HepG2 (cell line): ENCODE results near the gene VAMP5. TPM values are rescaled to one million over a fixed set of nuclear protein-coding genes. Genes with fewer than 3 reads are reported as not detected.

Experiments used
- AGO1 ChIP-seq: fragments of 200-400 bp; formaldehyde crosslinking; IDR thresholded peaks from 2 replicates; pipeline ENCODE4 v1.6.1; 2017; ENCODE audit warnings: mild to moderate bottlenecking, low read depth, low read length, moderate library complexity; ENCODE audit not compliant: poor library complexity, severe bottlenecking
- ATF7 ChIP-seq, 2 experiments: fragments of 450-650 bp in 1 of 2; sonication (generic) in 1 of 2; formaldehyde crosslinking in 1 of 2; IDR thresholded peaks; 2 replicates each; pipeline versions ENCODE4 v1.4.0 to v1.6.1; 2016 to 2020; ENCODE audit warnings: antibody characterized with exemption in 1 of 2, mild to moderate bottlenecking in 1 of 2, missing genetic modification reagents in 1 of 2
- CBFB ChIP-seq: sonication (generic); formaldehyde crosslinking; IDR thresholded peaks from 2 replicates; pipeline ENCODE4 v1.4.0; 2020; ENCODE audit warnings: missing genetic modification reagents
- CENPBD1 ChIP-seq: sonication (generic); formaldehyde crosslinking; IDR thresholded peaks from 2 replicates; pipeline ENCODE4 v1.8.0; 2022; ENCODE audit warnings: missing genetic modification reagents, low read depth, mild to moderate bottlenecking, borderline replicate concordance
- FLYWCH1 ChIP-seq: sonication (generic); formaldehyde crosslinking; IDR thresholded peaks from 2 replicates; pipeline ENCODE4 v1.8.1; 2023; ENCODE audit warnings: mild to moderate bottlenecking, missing genetic modification reagents
- HDAC1 ChIP-seq: sonication (generic); formaldehyde crosslinking; IDR thresholded peaks from 2 replicates; pipeline ENCODE4 v1.5.1; 2020; ENCODE audit warnings: mild to moderate bottlenecking, missing genetic modification reagents
- HDAC6 ChIP-seq: fragments of 200-600 bp; sonication (generic); IDR thresholded peaks from 2 replicates; pipeline ENCODE4 v1.7.0; 2017; ENCODE audit warnings: mild to moderate bottlenecking, antibody characterized with exemption, low read length, low read depth
- IKZF1 ChIP-seq: fragments of 450-650 bp; IDR thresholded peaks from 2 replicates; pipeline ENCODE4 v1.7.1; 2016
- LCORL ChIP-seq, 2 experiments: fragments of 450-650 bp in 1 of 2; sonication (generic) in 1 of 2; formaldehyde crosslinking in 1 of 2; IDR thresholded peaks; 2 replicates each; pipeline versions ENCODE4 v1.5.0 to v1.6.1; 2017 to 2020; ENCODE audit warnings: antibody characterized with exemption in 1 of 2, missing genetic modification reagents in 1 of 2
- MXI1 ChIP-seq: IDR thresholded peaks from 3 replicates; pipeline ENCODE4 v1.6.1; 2012; ENCODE audit warnings: low read depth, low read length, inconsistent platforms, borderline replicate concordance
- NCOA1 ChIP-seq: sonication (generic); formaldehyde crosslinking; IDR thresholded peaks from 2 replicates; pipeline ENCODE4 v1.9.0; 2021; ENCODE audit warnings: missing genetic modification reagents
- ONECUT2 ChIP-seq: sonication (generic); formaldehyde crosslinking; IDR thresholded peaks from 2 replicates; pipeline ENCODE4 v1.4.0; 2020; ENCODE audit warnings: missing genetic modification reagents
- PATZ1 ChIP-seq: sonication (generic); formaldehyde crosslinking; IDR thresholded peaks from 2 replicates; pipeline ENCODE4 v1.4.0; 2020; ENCODE audit warnings: missing genetic modification reagents
- RFX5 ChIP-seq: IDR thresholded peaks from 2 replicates; pipeline ENCODE4 v1.6.1; 2011; ENCODE audit warnings: low read depth, low read length, improper control_type of control experiment
- SOX13 ChIP-seq, 3 experiments: fragments of 450-650 bp in 1 of 3; sonication (generic) in 1 of 3; formaldehyde crosslinking in 1 of 3; IDR thresholded peaks in 2 of 3; conservative IDR thresholded peaks in 1 of 3; 2 replicates each; pipeline versions ENCODE4 v1.5.0 to v1.6.1; 2016 to 2020; ENCODE audit warnings: antibody characterized with exemption in 1 of 3, mild to moderate bottlenecking in 1 of 3, missing compliant biosample characterization in 1 of 3, missing genetic modification reagents in 1 of 3, moderate library complexity in 1 of 3
- THAP9 ChIP-seq: sonication (generic); formaldehyde crosslinking; IDR thresholded peaks from 2 replicates; pipeline ENCODE4; 2020; ENCODE audit warnings: missing genetic modification reagents, mild to moderate bottlenecking, borderline replicate concordance
- TRIM24 ChIP-seq: sonication (generic); formaldehyde crosslinking; IDR thresholded peaks from 2 replicates; pipeline ENCODE4 v1.8.0; 2022; ENCODE audit warnings: mild to moderate bottlenecking, missing genetic modification reagents
- ZNF275 ChIP-seq: sonication (generic); formaldehyde crosslinking; IDR thresholded peaks from 2 replicates; pipeline ENCODE4 v1.8.0; 2022; ENCODE audit warnings: missing genetic modification reagents, mild to moderate bottlenecking, inconsistent platforms, borderline replicate concordance
- ZNF761 ChIP-seq: sonication (generic); formaldehyde crosslinking; conservative IDR thresholded peaks from 2 replicates; pipeline ENCODE4 v1.4.0; 2020; ENCODE audit warnings: mild to moderate bottlenecking, missing genetic modification reagents
- ZNF781 ChIP-seq: sonication (generic); formaldehyde crosslinking; IDR thresholded peaks from 2 replicates; pipeline ENCODE4 v1.5.1; 2020; ENCODE audit warnings: borderline replicate concordance, mild to moderate bottlenecking, missing genetic modification reagents; ENCODE audit errors: not compliant biosample characterization
- polyA plus RNA-seq, 8 experiments: library from polyadenylated mRNA; depleted of rRNA in 3 of 8; stranded (reverse) in 7 of 8; unstranded in 1 of 8; fragments of >200 nt; fragmentation: Illumina TruSeq in 4 of 8; extraction: Trizol in 4 of 8; gene quantifications; 2 replicates each; pipeline versions ENCODE4 v1.2.1 to v1.2.3, GENCODE V29; 2011 to 2016; ENCODE audit warnings: low read depth in 4 of 8, missing spikeins in 1 of 8, mixed read lengths in 1 of 8; ENCODE audit not compliant: insufficient read depth in 1 of 8
- total RNA-seq, 5 experiments: library from RNA; depleted of rRNA; stranded (reverse); fragments of >200 nt; fragmentation: Illumina TruSeq; extraction: Trizol; gene quantifications; 2 replicates each; pipeline ENCODE4 v1.2.3, GENCODE V29; 2016; ENCODE audit warnings: low read depth in 1 of 5

The VAMP5 gene
- total and polyA plus RNA-seq, 2 of the 13 experiments (the other 11 are each of a cell fraction or from before 2014, with no cell fraction given): 7.2 to 56.7 TPM

GRCh38 chr2:85561280-85562212, 22.7 kb upstream of the VAMP5 start, which contains the start of gene GGCX (continued):
- TF ChIP-seq TRIM24 (CRISPR knock-in tag): no peak
- TF ChIP-seq HDAC6: no peak
- no peak for TF ChIP-seq FLYWCH1 (CRISPR knock-in tag)
- peak; percentile 99 for TF ChIP-seq THAP9 (CRISPR knock-in tag)
- peak; percentile 97 for TF ChIP-seq ZNF781 (CRISPR knock-in tag)
- no peak; the same call in 1 of the 2 replicates for TF ChIP-seq SOX13 (IDR thresholded peaks at IDR 0.05)
- TF ChIP-seq SOX13 (CRISPR knock-in tag; conservative IDR thresholded peaks at IDR 0.05 in 1 of 2, IDR thresholded peaks at IDR 0.05 in 1 of 2): peak in 1 of 2 experiments; percentile 58; a peak in 1 of 4 replicates
- peak; percentile 77 for TF ChIP-seq AGO1
- peak; percentile 72; the same call in 1 of the 2 replicates for TF ChIP-seq CBFB
- peak; percentile 79; the same call in 1 of the 2 replicates for TF ChIP-seq ZNF761
- TF ChIP-seq ATF7 (IDR thresholded peaks at IDR 0.05): no peak
- TF ChIP-seq ATF7 (CRISPR knock-in tag; IDR thresholded peaks at IDR 0.05): 0 out of 2 replicates have a peak, but pooled peaks have one; percentile 26
- TF ChIP-seq ZNF275 (CRISPR knock-in tag): peak; percentile 92; the same call in 1 of the 2 replicates
- TF ChIP-seq ONECUT2 (CRISPR knock-in tag): peak; percentile 38; the same call in 1 of the 2 replicates
- peak; percentile 93 for TF ChIP-seq NCOA1 (CRISPR knock-in tag)
- TF ChIP-seq RFX5: no peak; the same call in none of the 2 replicates
- TF ChIP-seq MXI1: peak; percentile 89; the same call in 2 of the 3 replicates
- no peak for TF ChIP-seq CENPBD1
- TF ChIP-seq LCORL (IDR thresholded peaks at IDR 0.05): no peak
- TF ChIP-seq LCORL (CRISPR knock-in tag; IDR thresholded peaks at IDR 0.05): peak; percentile 90
- TF ChIP-seq PATZ1 (CRISPR knock-in tag): peak; percentile 49; the same call in 1 of the 2 replicates
- no peak for TF ChIP-seq IKZF1
- TF ChIP-seq HDAC1 (CRISPR knock-in tag): peak; percentile 95
